HEK293 (cell line): Measurements from ENCODE around the gene EIPR1.

Experiments used
- SP3 ChIP-seq: fragments of 450-650 bp; formaldehyde crosslinking; IDR thresholded peaks from 2 replicates; pipeline ENCODE4 v1.5.1; 2016; ENCODE audit warnings: missing biosample characterization, missing genetic modification characterization
- ZNF202 ChIP-seq: fragments of 450-650 bp; formaldehyde crosslinking; IDR thresholded peaks from 2 replicates; pipeline ENCODE4 v1.5.1; 2016; ENCODE audit warnings: missing biosample characterization, missing genetic modification characterization, borderline replicate concordance
- TF ChIP-seq, protein P1 (sequence below): fragments of 450-650 bp; formaldehyde crosslinking; IDR thresholded peaks from 2 replicates; pipeline ENCODE4 v1.5.1; 2016; ENCODE audit warnings: missing biosample characterization, missing genetic modification characterization
- TF ChIP-seq, protein P2 (sequence below): fragments of 450-650 bp; formaldehyde crosslinking; IDR thresholded peaks from 2 replicates; pipeline ENCODE4 v1.5.1; 2016; ENCODE audit warnings: missing biosample characterization, missing genetic modification characterization

DNA sequence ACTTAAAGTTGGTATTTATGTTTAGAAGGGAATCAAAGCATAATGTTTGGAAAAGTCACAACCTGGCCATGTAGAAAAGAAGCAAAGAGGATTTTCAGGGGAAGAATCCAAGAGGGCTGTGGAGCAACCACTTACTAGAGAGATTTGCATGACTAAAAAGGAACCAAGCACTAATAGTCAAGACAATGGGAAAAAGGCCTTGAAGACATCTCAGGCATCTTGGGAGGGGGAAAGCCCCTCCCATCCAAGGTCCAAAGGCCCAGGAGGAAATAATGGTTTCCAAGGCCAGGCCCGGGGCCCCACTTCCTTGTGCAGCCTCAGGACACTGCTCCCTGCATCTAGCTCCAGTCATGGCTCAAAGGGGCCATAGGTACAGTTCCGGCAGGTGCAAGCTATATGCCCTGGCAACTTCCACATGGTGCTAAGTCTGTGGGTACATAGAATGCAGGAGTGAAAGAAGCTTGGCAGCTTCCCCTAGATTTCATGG, 128.1 kb downstream of the EIPR1 start:
- TF ChIP-seq, protein P1, sequence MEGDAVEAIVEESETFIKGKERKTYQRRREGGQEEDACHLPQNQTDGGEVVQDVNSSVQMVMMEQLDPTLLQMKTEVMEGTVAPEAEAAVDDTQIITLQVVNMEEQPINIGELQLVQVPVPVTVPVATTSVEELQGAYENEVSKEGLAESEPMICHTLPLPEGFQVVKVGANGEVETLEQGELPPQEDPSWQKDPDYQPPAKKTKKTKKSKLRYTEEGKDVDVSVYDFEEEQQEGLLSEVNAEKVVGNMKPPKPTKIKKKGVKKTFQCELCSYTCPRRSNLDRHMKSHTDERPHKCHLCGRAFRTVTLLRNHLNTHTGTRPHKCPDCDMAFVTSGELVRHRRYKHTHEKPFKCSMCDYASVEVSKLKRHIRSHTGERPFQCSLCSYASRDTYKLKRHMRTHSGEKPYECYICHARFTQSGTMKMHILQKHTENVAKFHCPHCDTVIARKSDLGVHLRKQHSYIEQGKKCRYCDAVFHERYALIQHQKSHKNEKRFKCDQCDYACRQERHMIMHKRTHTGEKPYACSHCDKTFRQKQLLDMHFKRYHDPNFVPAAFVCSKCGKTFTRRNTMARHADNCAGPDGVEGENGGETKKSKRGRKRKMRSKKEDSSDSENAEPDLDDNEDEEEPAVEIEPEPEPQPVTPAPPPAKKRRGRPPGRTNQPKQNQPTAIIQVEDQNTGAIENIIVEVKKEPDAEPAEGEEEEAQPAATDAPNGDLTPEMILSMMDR (tag by site-specific recombination) = no peak
- TF ChIP-seq SP3 (tag by site-specific recombination) (no peak), ZNF202 (tag by site-specific recombination) (no peak)
- TF ChIP-seq, protein P2, sequence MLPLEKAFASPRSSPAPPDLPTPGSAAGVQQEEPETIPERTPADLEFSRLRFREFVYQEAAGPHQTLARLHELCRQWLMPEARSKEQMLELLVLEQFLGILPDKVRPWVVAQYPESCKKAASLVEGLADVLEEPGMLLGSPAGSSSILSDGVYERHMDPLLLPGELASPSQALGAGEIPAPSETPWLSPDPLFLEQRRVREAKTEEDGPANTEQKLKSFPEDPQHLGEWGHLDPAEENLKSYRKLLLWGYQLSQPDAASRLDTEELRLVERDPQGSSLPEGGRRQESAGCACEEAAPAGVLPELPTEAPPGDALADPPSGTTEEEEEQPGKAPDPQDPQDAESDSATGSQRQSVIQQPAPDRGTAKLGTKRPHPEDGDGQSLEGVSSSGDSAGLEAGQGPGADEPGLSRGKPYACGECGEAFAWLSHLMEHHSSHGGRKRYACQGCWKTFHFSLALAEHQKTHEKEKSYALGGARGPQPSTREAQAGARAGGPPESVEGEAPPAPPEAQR (tag by site-specific recombination) = no peak
